GM23338 (cell line): ENCODE measurements around the gene UCK1. TPM values are rescaled to one million over a fixed set of nuclear protein-coding genes. Genes with fewer than 3 reads are reported as not detected.

Experiments used
- ATAC-seq: fragments of 200-7000 bp; cut with Tn5 transposase; 3 replicates; pipeline ENCODE4 v1.9.1; 2020
- DNase-seq: peaks from one replicate; pipeline ENCODE4 v3.0.0-alpha.2; 2015; ENCODE audit warnings: low spot score
- H2AFZ ChIP-seq: fragments of 200-600 bp; sonication (generic); 2 replicates; pipeline ENCODE4 v1.8.0; 2016; ENCODE audit warnings: antibody characterized with exemption, mild to moderate bottlenecking, moderate library complexity
- H3F3A ChIP-seq: fragments of 200-600 bp; sonication (generic); replicated peaks from 2 replicates; pipeline ENCODE4 v1.8.0; 2017; ENCODE audit warnings: antibody characterized with exemption, mixed run types, low read depth
- H3K27ac ChIP-seq: fragments of 200-600 bp; sonication (generic); 2 replicates; pipeline ENCODE4 v1.6.1; 2016; ENCODE audit warnings: low read depth
- H3K27me3 ChIP-seq: fragments of 200-600 bp; sonication (generic); 2 replicates; pipeline ENCODE4 v1.8.0; 2016; ENCODE audit warnings: mild to moderate bottlenecking, mixed run types, moderate library complexity; ENCODE audit not compliant: insufficient read depth
- H3K36me3 ChIP-seq: fragments of 200-600 bp; sonication (generic); 2 replicates; pipeline ENCODE4 v1.8.0; 2016; ENCODE audit warnings: mild to moderate bottlenecking; ENCODE audit not compliant: insufficient read depth
- H3K4me1 ChIP-seq: fragments of 200-600 bp; sonication (generic); 2 replicates; pipeline ENCODE4 v1.8.0; 2016; ENCODE audit warnings: mild to moderate bottlenecking, moderate library complexity; ENCODE audit not compliant: insufficient read depth
- H3K4me2 ChIP-seq: fragments of 200-600 bp; sonication (generic); 2 replicates; pipeline ENCODE4 v1.7.1; 2017; ENCODE audit warnings: mixed run types
- H3K4me3 ChIP-seq: fragments of 200-600 bp; sonication (generic); 2 replicates; pipeline ENCODE4 v1.6.1; 2016; ENCODE audit warnings: mixed run types
- H3K79me2 ChIP-seq: fragments of 200-600 bp; sonication (generic); replicated peaks from 2 replicates; pipeline ENCODE4 v1.8.0; 2017; ENCODE audit warnings: mild to moderate bottlenecking; ENCODE audit not compliant: insufficient read depth
- H3K9me2 ChIP-seq: fragments of 200-600 bp; sonication (generic); 2 replicates; pipeline ENCODE4 v1.8.0; 2017; ENCODE audit not compliant: insufficient read depth
- H4K20me1 ChIP-seq: fragments of 200-600 bp; sonication (generic); replicated peaks from 2 replicates; pipeline ENCODE4 v1.8.0; 2017; ENCODE audit warnings: mild to moderate bottlenecking; ENCODE audit not compliant: insufficient read depth
- H3K27ac Mint-ChIP-seq: 2 replicates; pipeline ENCODE4 v1.8.0; 2020; ENCODE audit warnings: inconsistent platforms, mild to moderate bottlenecking, moderate library complexity, mixed read lengths
- H3K27me3 Mint-ChIP-seq: 3 replicates; pipeline ENCODE4 v1.8.0; 2022; ENCODE audit warnings: low read depth, mild to moderate bottlenecking, moderate library complexity, mixed read lengths, inconsistent platforms; ENCODE audit not compliant: insufficient read depth, poor library complexity
- H3K36me3 Mint-ChIP-seq: 3 replicates; pipeline ENCODE4 v1.8.0; 2021; ENCODE audit warnings: low read depth, mild to moderate bottlenecking, inconsistent platforms, moderate library complexity, mixed read lengths
- H3K4me1 Mint-ChIP-seq: 3 replicates; pipeline ENCODE4 v1.8.0; 2020; ENCODE audit warnings: mild to moderate bottlenecking, inconsistent platforms, mixed read lengths
- H3K4me3 Mint-ChIP-seq: 3 replicates; pipeline ENCODE4 v1.8.0; 2021; ENCODE audit warnings: moderate library complexity, mild to moderate bottlenecking, inconsistent platforms, mixed read lengths
- H3K9me3 Mint-ChIP-seq: 3 replicates; pipeline ENCODE4 v1.8.0; 2020; ENCODE audit warnings: moderate library complexity, mild to moderate bottlenecking, inconsistent platforms, mixed read lengths
- CREB1 ChIP-seq: fragments of 250-450 bp; sonication (Bioruptor Pico); IDR thresholded peaks from 2 replicates; pipeline ENCODE4 v1.5.0; 2020; ENCODE audit warnings: low read depth, mild to moderate bottlenecking, moderate library complexity
- EZH2 ChIP-seq: fragments of 200-600 bp; sonication (generic); IDR thresholded peaks from one replicate; pipeline ENCODE4 v1.8.0; 2017; ENCODE audit warnings: antibody characterized with exemption, mild to moderate bottlenecking, low read depth; ENCODE audit not compliant: unreplicated experiment
- EZH2phosphoT487 ChIP-seq: fragments of 200-600 bp; sonication (generic); IDR thresholded peaks from one replicate; pipeline ENCODE4 v1.8.1; 2018; ENCODE audit warnings: antibody characterized with exemption; ENCODE audit not compliant: unreplicated experiment
- JUNB ChIP-seq: IDR thresholded peaks from one replicate; pipeline ENCODE4 v1.6.1; 2016; ENCODE audit warnings: antibody characterized with exemption; ENCODE audit not compliant: unreplicated experiment
- NANOG ChIP-seq: IDR thresholded peaks from 2 replicates; pipeline ENCODE4 v1.6.1; 2016; ENCODE audit warnings: antibody characterized with exemption, borderline replicate concordance
- POLR2AphosphoS5 ChIP-seq: IDR thresholded peaks from 2 replicates; pipeline ENCODE4 v1.6.1; 2016; ENCODE audit warnings: antibody characterized with exemption, low read depth
- REST ChIP-seq: IDR thresholded peaks from one replicate; pipeline ENCODE4 v1.6.1; 2018; ENCODE audit warnings: antibody characterized with exemption; ENCODE audit not compliant: unreplicated experiment
- STAT1 ChIP-seq: IDR thresholded peaks from one replicate; pipeline ENCODE4 v1.6.1; 2016; ENCODE audit warnings: antibody characterized with exemption; ENCODE audit not compliant: unreplicated experiment
- ZNF114 ChIP-seq: fragments of 250-450 bp; sonication (Bioruptor Pico); IDR thresholded peaks from 2 replicates; pipeline ENCODE4 v1.5.0; 2020; ENCODE audit warnings: mild to moderate bottlenecking, moderate library complexity
- ZNF331 ChIP-seq: fragments of 250-450 bp; sonication (Bioruptor Pico); IDR thresholded peaks from 2 replicates; pipeline ENCODE4 v1.5.0; 2020; ENCODE audit warnings: low read depth, mild to moderate bottlenecking, moderate library complexity
- ZNF462 ChIP-seq: fragments of 250-450 bp; sonication (Bioruptor Pico); IDR thresholded peaks from 2 replicates; pipeline ENCODE4 v1.5.0; 2020; ENCODE audit warnings: mild to moderate bottlenecking, moderate library complexity
- polyA plus RNA-seq: library from polyadenylated mRNA; unstranded; fragments of >200 nt; fragmentation: Nextera tagmentation; extraction: Ambion mirVana; gene quantifications from 2 replicates; pipeline ENCODE4 v1.2.1, GENCODE V29; 2016
- total RNA-seq: library from RNA; depleted of rRNA; stranded (reverse); fragments of >200 nt; shearing (Covaris generic); gene quantifications from 2 replicates; pipeline ENCODE4 v1.2.3, GENCODE V29; 2014
- TF ChIP-seq, protein P1 (sequence below): IDR thresholded peaks from 2 replicates; pipeline ENCODE4 v1.6.1; 2016; ENCODE audit warnings: antibody characterized with exemption
- TF ChIP-seq, protein P2 (sequence below), 2 experiments: fragments of 200-600 bp in 1 of 2; sonication (generic) in 1 of 2; conservative IDR thresholded peaks; 2 replicates each; pipeline versions ENCODE4 v1.5.1 to v1.6.1; 2016 to 2017; ENCODE audit warnings: antibody characterized with exemption in 2 of 2, low read depth in 2 of 2, mild to moderate bottlenecking in 2 of 2, moderate library complexity in 1 of 2

UCK1 gene
- total and polyA plus RNA-seq, 2 experiments from 2014 or later: 23.4 to 35.9 TPM

- no peak overlapping the region for H2AFZ ChIP-seq
- Mint-ChIP-seq H3K27ac (no peak overlapping the region; the same call in 1 of the 2 replicates), H3K27me3 (peaks cover 8% of the 10 kb centered on the region), H3K4me3 (no peak overlapping the region; the same call in 2 of the 3 replicates), H3K4me1 (peaks cover 5% of the 10 kb centered on the region; the same call in 2 of the 3 replicates), H3K36me3 (peaks cover 28% of the 10 kb centered on the region; the same call in 2 of the 3 replicates), H3K9me3 (peaks cover 58% of the 10 kb centered on the region)
- DNase-seq (peak; percentile 58), ATAC-seq (peak; percentile 46; the same call in 2 of the 3 replicates)
- H3K27ac ChIP-seq: 0 out of 2 replicates have a peak overlapping the region, but pooled peaks have one; percentile 53
- no peaks in the 10 kb centered on the region for H3K79me2 ChIP-seq
- H3F3A ChIP-seq: no peaks in the 10 kb centered on the region
- H3K27me3 ChIP-seq: no peaks in the 10 kb centered on the region
- H3K9me2 ChIP-seq: no peaks in the 10 kb centered on the region
- TF ChIP-seq JUNB: no peak
- no peak for TF ChIP-seq EZH2phosphoT487
- TF ChIP-seq CREB1 (CRISPR knock-in tag): no peak
- TF ChIP-seq, protein P1, sequence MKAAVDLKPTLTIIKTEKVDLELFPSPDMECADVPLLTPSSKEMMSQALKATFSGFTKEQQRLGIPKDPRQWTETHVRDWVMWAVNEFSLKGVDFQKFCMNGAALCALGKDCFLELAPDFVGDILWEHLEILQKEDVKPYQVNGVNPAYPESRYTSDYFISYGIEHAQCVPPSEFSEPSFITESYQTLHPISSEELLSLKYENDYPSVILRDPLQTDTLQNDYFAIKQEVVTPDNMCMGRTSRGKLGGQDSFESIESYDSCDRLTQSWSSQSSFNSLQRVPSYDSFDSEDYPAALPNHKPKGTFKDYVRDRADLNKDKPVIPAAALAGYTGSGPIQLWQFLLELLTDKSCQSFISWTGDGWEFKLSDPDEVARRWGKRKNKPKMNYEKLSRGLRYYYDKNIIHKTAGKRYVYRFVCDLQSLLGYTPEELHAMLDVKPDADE: no peak
- TF ChIP-seq ZNF331: no peak
- no peak for TF ChIP-seq STAT1
- no peak for TF ChIP-seq ZNF462
- no peak for TF ChIP-seq POLR2AphosphoS5
- TF ChIP-seq ZNF114 (CRISPR knock-in tag): no peak
- no peak for TF ChIP-seq EZH2
- TF ChIP-seq, protein P2, sequence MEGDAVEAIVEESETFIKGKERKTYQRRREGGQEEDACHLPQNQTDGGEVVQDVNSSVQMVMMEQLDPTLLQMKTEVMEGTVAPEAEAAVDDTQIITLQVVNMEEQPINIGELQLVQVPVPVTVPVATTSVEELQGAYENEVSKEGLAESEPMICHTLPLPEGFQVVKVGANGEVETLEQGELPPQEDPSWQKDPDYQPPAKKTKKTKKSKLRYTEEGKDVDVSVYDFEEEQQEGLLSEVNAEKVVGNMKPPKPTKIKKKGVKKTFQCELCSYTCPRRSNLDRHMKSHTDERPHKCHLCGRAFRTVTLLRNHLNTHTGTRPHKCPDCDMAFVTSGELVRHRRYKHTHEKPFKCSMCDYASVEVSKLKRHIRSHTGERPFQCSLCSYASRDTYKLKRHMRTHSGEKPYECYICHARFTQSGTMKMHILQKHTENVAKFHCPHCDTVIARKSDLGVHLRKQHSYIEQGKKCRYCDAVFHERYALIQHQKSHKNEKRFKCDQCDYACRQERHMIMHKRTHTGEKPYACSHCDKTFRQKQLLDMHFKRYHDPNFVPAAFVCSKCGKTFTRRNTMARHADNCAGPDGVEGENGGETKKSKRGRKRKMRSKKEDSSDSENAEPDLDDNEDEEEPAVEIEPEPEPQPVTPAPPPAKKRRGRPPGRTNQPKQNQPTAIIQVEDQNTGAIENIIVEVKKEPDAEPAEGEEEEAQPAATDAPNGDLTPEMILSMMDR (conservative IDR thresholded peaks at IDR 0.05; ENCODE audit: low read depth in 2 of 2): no peak
- no peak for TF ChIP-seq REST
- no peak for TF ChIP-seq NANOG
- peaks cover 3% of the 10 kb centered on the region for H3K4me1 ChIP-seq
- H4K20me1 ChIP-seq: no peaks in the 10 kb centered on the region
- no peaks in the 10 kb centered on the region for H3K36me3 ChIP-seq
- H3K4me2 ChIP-seq: 0 out of 2 replicates have a peak overlapping the region, but pooled peaks have one; percentile 34
- H3K4me3 ChIP-seq: no peak overlapping the region
Observed at GRCh38 chr9:131562032-131562959, 31.2 kb upstream of the UCK1 start.
